ENCODE data around the gene ZC2HC1B. TPM values are rescaled to one million over a fixed set of nuclear protein-coding genes. Genes with fewer than 3 reads are reported as not detected.

Gene ZC2HC1B
- total and polyA plus RNA-seq, 2 experiments from 2014 or later: not detected

GRCh38 chr6:143934331-143934730 lies 70.1 kb downstream of the ZC2HC1B start:
- no peak overlapping the region for H3K4me3 ChIP-seq
- H3K27ac ChIP-seq: no peak overlapping the region
- no peaks in the 10 kb centered on the region for H3K9me3 ChIP-seq (ENCODE audit: low read depth)
- H3K4me2 ChIP-seq: no peak overlapping the region
- no peak for TF ChIP-seq EZH2 (IDR thresholded peaks at IDR 0.05; ENCODE audit: borderline replicate concordance)
- no peak for TF ChIP-seq EZH2phosphoT487 (IDR thresholded peaks at IDR 0.05; ENCODE audit: low read depth, severe bottlenecking, unreplicated experiment)
- no peak for TF ChIP-seq CTCF (IDR thresholded peaks at IDR 0.05; ENCODE audit: poor library complexity)
- H3K4me1 ChIP-seq (ENCODE audit: insufficient read depth): peaks cover 10% of the 10 kb centered on the region
- no peaks in the 10 kb centered on the region for H3K9me2 ChIP-seq (replicated peaks; ENCODE audit: insufficient read depth)
- H2AFZ ChIP-seq: no peak overlapping the region
- H4K20me1 ChIP-seq (ENCODE audit: insufficient read depth, poor library complexity, severe bottlenecking): no peaks in the 10 kb centered on the region
- no peaks in the 10 kb centered on the region for H3K27me3 ChIP-seq
- H3K36me3 ChIP-seq (replicated peaks; ENCODE audit: insufficient read depth, low read depth): no peaks in the 10 kb centered on the region
- 85% methylated on average over 1 of the region's 1 CpG for WGBS (ENCODE audit: low lambda C conversion rate, missing lambda C conversion rate)
- no peaks in the 10 kb centered on the region for H3K79me2 ChIP-seq
- DNase-seq (ENCODE audit: low spot score): no peak

- Histone ChIP-seq H3K9me2 (replicated peaks; ENCODE audit: insufficient read depth) (no peaks in the 10 kb centered on the region), H2AFZ (no peak overlapping the region), H3K4me1 (ENCODE audit: insufficient read depth) (peaks cover 10% of the 10 kb centered on the region), H3K27ac (no peak overlapping the region), H3K27me3 (no peaks in the 10 kb centered on the region), H3K9me3 (ENCODE audit: low read depth) (no peaks in the 10 kb centered on the region), H3K4me2 (no peak overlapping the region), H3K36me3 (replicated peaks; ENCODE audit: insufficient read depth, low read depth) (no peaks in the 10 kb centered on the region), H3K79me2 (no peaks in the 10 kb centered on the region), H3K4me3 (no peak overlapping the region), H4K20me1 (ENCODE audit: insufficient read depth, poor library complexity, severe bottlenecking) (no peaks in the 10 kb centered on the region)
- TF ChIP-seq CTCF (IDR thresholded peaks at IDR 0.05; ENCODE audit: poor library complexity): no peak
- no peak for TF ChIP-seq EZH2phosphoT487 (IDR thresholded peaks at IDR 0.05; ENCODE audit: low read depth, severe bottlenecking, unreplicated experiment)
- DNase-seq (ENCODE audit: low spot score): no peak
- WGBS (ENCODE audit: low lambda C conversion rate, missing lambda C conversion rate): 94% methylated on average over 4 of the region's 4 CpGs
Observed at GRCh38 chr6:143934867-143935266, 70.6 kb downstream of the ZC2HC1B start.

- 93% methylated on average over 3 of the region's 3 CpGs for WGBS (ENCODE audit: low lambda C conversion rate, missing lambda C conversion rate)
- H2AFZ ChIP-seq: no peak overlapping the region
- H3K4me1 ChIP-seq (ENCODE audit: insufficient read depth): peaks cover 10% of the 10 kb centered on the region
- no peak for DNase-seq (ENCODE audit: low spot score)
- H3K36me3 ChIP-seq (replicated peaks; ENCODE audit: insufficient read depth, low read depth): no peaks in the 10 kb centered on the region
- no peaks in the 10 kb centered on the region for H3K9me2 ChIP-seq (replicated peaks; ENCODE audit: insufficient read depth)
- H3K27me3 ChIP-seq: no peaks in the 10 kb centered on the region
- no peak for TF ChIP-seq CTCF (IDR thresholded peaks at IDR 0.05; ENCODE audit: poor library complexity)
- no peak for TF ChIP-seq EZH2phosphoT487 (IDR thresholded peaks at IDR 0.05; ENCODE audit: low read depth, severe bottlenecking, unreplicated experiment)
- TF ChIP-seq EZH2 (IDR thresholded peaks at IDR 0.05; ENCODE audit: borderline replicate concordance): no peak
- H3K4me2 ChIP-seq: no peak overlapping the region
- no peaks in the 10 kb centered on the region for H3K79me2 ChIP-seq
- no peaks in the 10 kb centered on the region for H4K20me1 ChIP-seq (ENCODE audit: insufficient read depth, poor library complexity, severe bottlenecking)
- no peaks in the 10 kb centered on the region for H3K9me3 ChIP-seq (ENCODE audit: low read depth)
- no peak overlapping the region for H3K4me3 ChIP-seq
- H3K27ac ChIP-seq: no peak overlapping the region
Observed at GRCh38 chr6:143936347-143936746, 72.1 kb downstream of the ZC2HC1B start.
